CD8-positive, alpha-beta memory T cell (primary cell): ENCODE data around the gene PLCL2. TPM values are rescaled to one million over a fixed set of nuclear protein-coding genes. Genes with fewer than 3 reads are reported as not detected.

ENCODE experiments used
- CTCF ChIA-PET: fragments of 350-600 bp; sonication (Branson Sonifier 250); formaldehyde crosslinking; loops from one replicate; lab custom pipeline; 2021; ENCODE audit warnings: antibody characterized with exemption; lab: Charles Lee
- POLR2A ChIA-PET: fragments of 350-600 bp; sonication (Branson Sonifier 250); formaldehyde crosslinking; loops from one replicate; lab custom pipeline; 2021; ENCODE audit warnings: antibody characterized with exemption; lab: Charles Lee
- DNase-seq, 5 donors: peaks; one replicate each; pipeline versions ENCODE4 v3.0.0 to v3.0.0-alpha.2; 2020 to 2022; ENCODE audit warnings: mixed read lengths in 1 of 5
- H3K27ac ChIP-seq: one replicate; pipeline ENCODE4 v1.7.0; 2013; ENCODE audit warnings: low read depth, mild to moderate bottlenecking, low read length, moderate library complexity
- H3K27me3 ChIP-seq: 2 replicates; pipeline ENCODE4 v1.7.0; 2013; ENCODE audit warnings: low read length, mild to moderate bottlenecking; ENCODE audit not compliant: insufficient read depth, poor library complexity, severe bottlenecking
- H3K36me3 ChIP-seq: 2 replicates; pipeline ENCODE4 v1.7.0; 2013; ENCODE audit warnings: mild to moderate bottlenecking, low read length, moderate library complexity; ENCODE audit not compliant: insufficient read depth
- H3K4me1 ChIP-seq: 2 replicates; pipeline ENCODE4 v1.7.0; 2013; ENCODE audit warnings: mild to moderate bottlenecking, low read length, moderate library complexity; ENCODE audit not compliant: insufficient read depth
- H3K4me3 ChIP-seq: 2 replicates; pipeline ENCODE4 v1.7.0; 2013; ENCODE audit warnings: mild to moderate bottlenecking, low read length
- H3K9me3 ChIP-seq: 2 replicates; pipeline ENCODE4 v1.7.0; 2013; ENCODE audit warnings: mild to moderate bottlenecking, low read length
- H3K27ac Mint-ChIP-seq, 8 donors: one replicate each; pipeline ENCODE4 v1.8.0; 2020 to 2021; ENCODE audit warnings: mixed read lengths in 8 of 8, mild to moderate bottlenecking in 6 of 8, inconsistent platforms in 3 of 8, moderate library complexity in 3 of 8
- H3K27me3 Mint-ChIP-seq, 2 donors: one replicate each; pipeline ENCODE4 v1.8.0; 2020 to 2021; ENCODE audit warnings: mixed read lengths in 2 of 2, mild to moderate bottlenecking in 1 of 2, moderate library complexity in 1 of 2
- H3K36me3 Mint-ChIP-seq, 3 donors: one replicate each; pipeline ENCODE4 v1.8.0; 2020 to 2021; ENCODE audit warnings: mixed read lengths in 3 of 3, inconsistent platforms in 1 of 3, mild to moderate bottlenecking in 1 of 3
- H3K4me1 Mint-ChIP-seq, 3 donors: one replicate each; pipeline ENCODE4 v1.8.0; 2020 to 2021; ENCODE audit warnings: mixed read lengths in 3 of 3, inconsistent platforms in 1 of 3, mild to moderate bottlenecking in 1 of 3
- H3K4me3 Mint-ChIP-seq, 7 donors: one replicate each; pipeline ENCODE4 v1.8.0; 2020 to 2021; ENCODE audit warnings: mixed read lengths in 7 of 7, mild to moderate bottlenecking in 6 of 7, moderate library complexity in 4 of 7, inconsistent platforms in 2 of 7
- H3K9me3 Mint-ChIP-seq, 5 donors: one replicate each; pipeline ENCODE4 v1.8.0; 2020 to 2022; ENCODE audit warnings: mixed read lengths in 5 of 5, mild to moderate bottlenecking in 3 of 5, moderate library complexity in 2 of 5, inconsistent platforms in 1 of 5
- polyA plus RNA-seq: library from polyadenylated mRNA; unstranded; fragments of 300-500 nt; fragmentation: Illumina TruSeq; gene quantifications from one replicate; pipeline ENCODE4 v1.2.3, GENCODE V29; 2021
- total RNA-seq, 2 experiments: library from RNA; stranded (reverse); gene quantifications; one replicate each; pipeline ENCODE4 v1.2.3, GENCODE V29; 2021

PLCL2 gene
- total and polyA plus RNA-seq, 3 experiments from 2014 or later = 22.2 to 94.9 (median 22.8) TPM

- H3K4me1 ChIP-seq = peaks cover 84% of the 10 kb centered on the region
- POLR2A ChIA-PET = no interaction called here
- peaks cover 0 to 3% (median 2%) of the 10 kb centered on the region in 3 donors for H3K36me3 Mint-ChIP-seq
- no peaks in the 10 kb centered on the region for H3K9me3 ChIP-seq
- no peak overlapping the region for H3K27ac ChIP-seq
- H3K4me1 Mint-ChIP-seq = peaks cover 73 to 92% (median 89%) of the 10 kb centered on the region in 3 donors
- H3K27me3 Mint-ChIP-seq = peaks cover 0 to 2% of the 10 kb centered on the region in 2 donors
- no peaks in the 10 kb centered on the region for H3K27me3 ChIP-seq
- peak overlapping the region in 6 of 8 donors; percentile 3 to 87 (median 43) for H3K27ac Mint-ChIP-seq
- no peak overlapping the region for H3K4me3 ChIP-seq
- no peaks in the 10 kb centered on the region for H3K9me3 Mint-ChIP-seq
- peak overlapping the region in 4 of 7 donors; percentile 9 to 50 (median 10) for H3K4me3 Mint-ChIP-seq
- CTCF ChIA-PET = no interaction called here
- DNase-seq = no peak
- H3K36me3 ChIP-seq = no peaks in the 10 kb centered on the region
Observed at GRCh38 chr3:16912400-16913263, 27.9 kb downstream of the PLCL2 start.

- peak overlapping the region in 4 of 7 donors; percentile 9 to 50 (median 18) for H3K4me3 Mint-ChIP-seq
- H3K4me1 ChIP-seq = peaks cover 84% of the 10 kb centered on the region
- H3K27ac Mint-ChIP-seq = peak overlapping the region in 3 of 8 donors; percentile 7 to 87 (median 48)
Observed at GRCh38 chr3:16913264-16913580, 28.5 kb downstream of the PLCL2 start.

GRCh38 chr3:16916840-16917239 lies 32.1 kb downstream of the PLCL2 start:
- POLR2A ChIA-PET = interaction anchor here (0.6 kb wide), 1 partner anchor 75 kb away, joined by 7 read pairs; no protein-coding TSS in a partner anchor
- Mint-ChIP-seq H3K9me3 (no peaks in the 10 kb centered on the region), H3K4me3 (peak overlapping the region in 5 of 7 donors; percentile 1 to 65 (median 23))

More at GRCh38 chr3:16913264-16913580, 28.5 kb downstream of the PLCL2 start:
- POLR2A ChIA-PET = no interaction called here
- Histone ChIP-seq H3K4me3 (no peak overlapping the region), H3K36me3 (no peaks in the 10 kb centered on the region), H3K27me3 (no peaks in the 10 kb centered on the region), H3K9me3 (no peaks in the 10 kb centered on the region), H3K27ac (no peak overlapping the region)
- Mint-ChIP-seq H3K27me3 (peaks cover 0 to 2% of the 10 kb centered on the region in 2 donors), H3K9me3 (no peaks in the 10 kb centered on the region), H3K36me3 (peaks cover 0 to 3% (median 2%) of the 10 kb centered on the region in 3 donors), H3K4me1 (peaks cover 74 to 92% (median 89%) of the 10 kb centered on the region in 3 donors)
- CTCF ChIA-PET = no interaction called here
- no peak for DNase-seq

GRCh38 chr3:16917256-16917935 lies 32.6 kb downstream of the PLCL2 start:
- no peaks in the 10 kb centered on the region for H3K27me3 Mint-ChIP-seq
- H3K9me3 Mint-ChIP-seq = no peaks in the 10 kb centered on the region
- peak overlapping the region in 7 of 8 donors; percentile 0 to 72 (median 54) for H3K27ac Mint-ChIP-seq
- Histone ChIP-seq H3K27me3 (no peaks in the 10 kb centered on the region), H3K36me3 (no peaks in the 10 kb centered on the region), H3K27ac (no peak overlapping the region), H3K4me3 (no peak overlapping the region), H3K9me3 (no peaks in the 10 kb centered on the region), H3K4me1 (peaks cover 59% of the 10 kb centered on the region)
- peak overlapping the region in 4 of 7 donors; percentile 13 to 43 (median 30) for H3K4me3 Mint-ChIP-seq
- peaks cover 0 to 3% (median 0%) of the 10 kb centered on the region in 3 donors for H3K36me3 Mint-ChIP-seq
- POLR2A ChIA-PET = no interaction called here
- no peak for DNase-seq
- CTCF ChIA-PET = interaction anchor here (1.3 kb wide), 1 partner anchor 11 kb away, joined by 5 read pairs; no protein-coding TSS in a partner anchor
- peaks cover 69 to 93% (median 90%) of the 10 kb centered on the region in 3 donors for H3K4me1 Mint-ChIP-seq

More at GRCh38 chr3:16916840-16917239, 32.1 kb downstream of the PLCL2 start:
- no peak for DNase-seq
- H3K27ac Mint-ChIP-seq = peak overlapping the region in 2 of 8 donors; percentile 48 to 67
- Histone ChIP-seq H3K27ac (no peak overlapping the region), H3K36me3 (no peaks in the 10 kb centered on the region), H3K27me3 (no peaks in the 10 kb centered on the region), H3K9me3 (no peaks in the 10 kb centered on the region), H3K4me1 (peaks cover 64% of the 10 kb centered on the region), H3K4me3 (no peak overlapping the region)
- peaks cover 0 to 3% (median 0%) of the 10 kb centered on the region in 3 donors for H3K36me3 Mint-ChIP-seq
- peaks cover 70 to 93% (median 90%) of the 10 kb centered on the region in 3 donors for H3K4me1 Mint-ChIP-seq
- no peaks in the 10 kb centered on the region for H3K27me3 Mint-ChIP-seq
- CTCF ChIA-PET = interaction anchor here (1.3 kb wide), 1 partner anchor 11 kb away, joined by 5 read pairs; no protein-coding TSS in a partner anchor

GRCh38 chr3:16917980-16918682 lies 33.4 kb downstream of the PLCL2 start:
- Mint-ChIP-seq H3K4me1 (peaks cover 63 to 92% (median 90%) of the 10 kb centered on the region in 3 donors), H3K4me3 (no peak overlapping the region)
- CTCF ChIA-PET = interaction anchor here (1.1 to 1.3 kb wide), 2 partner anchors 10 to 34 kb away, joined by 4 to 5 read pairs; partner anchors contain the start of gene PLCL2

GRCh38 chr3:16918683-16919025 lies 33.9 kb downstream of the PLCL2 start:
- no peak for DNase-seq
- Mint-ChIP-seq H3K27ac (peak overlapping the region in 1 of 8 donors; percentile 33), H3K9me3 (no peaks in the 10 kb centered on the region), H3K4me3 (peak overlapping the region in 1 of 7 donors; percentile 8), H3K36me3 (peaks cover 0 to 6% (median 0%) of the 10 kb centered on the region in 3 donors), H3K27me3 (no peaks in the 10 kb centered on the region), H3K4me1 (peaks cover 67 to 94% (median 92%) of the 10 kb centered on the region in 3 donors)
- H3K27ac ChIP-seq = no peak overlapping the region
- ChIA-PET POLR2A (interaction anchor here (0.5 kb wide), 1 partner anchor 34 kb away, joined by 4 read pairs; the partner anchor contains the start of gene PLCL2), CTCF (interaction anchor here (1.1 kb wide), 1 partner anchor 34 kb away, joined by 4 read pairs; the partner anchor contains the start of gene PLCL2)
- no peak overlapping the region for H3K4me3 ChIP-seq
- H3K27me3 ChIP-seq = no peaks in the 10 kb centered on the region
- H3K36me3 ChIP-seq = no peaks in the 10 kb centered on the region
- H3K4me1 ChIP-seq = peaks cover 49% of the 10 kb centered on the region
- H3K9me3 ChIP-seq = no peaks in the 10 kb centered on the region

More at GRCh38 chr3:16917980-16918682, 33.4 kb downstream of the PLCL2 start:
- Histone ChIP-seq H3K9me3 (no peaks in the 10 kb centered on the region), H3K4me3 (no peak overlapping the region), H3K27me3 (no peaks in the 10 kb centered on the region), H3K4me1 (peaks cover 51% of the 10 kb centered on the region), H3K27ac (no peak overlapping the region), H3K36me3 (no peaks in the 10 kb centered on the region)
- Mint-ChIP-seq H3K27ac (peak overlapping the region in 1 of 8 donors; percentile 33), H3K9me3 (no peaks in the 10 kb centered on the region), H3K27me3 (no peaks in the 10 kb centered on the region), H3K36me3 (peaks cover 0 to 5% (median 0%) of the 10 kb centered on the region in 3 donors)
- POLR2A ChIA-PET = no interaction called here
- DNase-seq = no peak

GRCh38 chr3:16923112-16923511 lies 38.4 kb downstream of the PLCL2 start:
- Histone ChIP-seq H3K36me3 (no peaks in the 10 kb centered on the region), H3K9me3 (no peaks in the 10 kb centered on the region), H3K4me3 (no peak overlapping the region), H3K27me3 (no peaks in the 10 kb centered on the region), H3K27ac (no peak overlapping the region), H3K4me1 (peaks cover 23% of the 10 kb centered on the region)
- ChIA-PET POLR2A (no interaction called here), CTCF (interaction anchor here (0.9 to 1.5 kb wide), 3 partner anchors 10 to 22 kb away, joined by 3 read pairs; no protein-coding TSS in a partner anchor)
- DNase-seq = no peak
- Mint-ChIP-seq H3K27ac (peak overlapping the region in 3 of 8 donors; percentile 22 to 81 (median 40)), H3K4me3 (peak overlapping the region in 2 of 7 donors; percentile 8 to 23), H3K27me3 (no peaks in the 10 kb centered on the region), H3K4me1 (peaks cover 65 to 83% (median 82%) of the 10 kb centered on the region in 3 donors), H3K36me3 (peaks cover 0 to 8% (median 4%) of the 10 kb centered on the region in 3 donors), H3K9me3 (peaks cover 0 to 4% (median 2%) of the 10 kb centered on the region in 5 donors)
